Measurements from ENCODE around the gene RTKN. TPM values are rescaled to one million over a fixed set of nuclear protein-coding genes. Genes with fewer than 3 reads are reported as not detected.
A peak's percentile ranks its signal among the peaks of the same experiment; 100 is the strongest.

The RTKN gene
- total and polyA plus RNA-seq, 9 of the 15 experiments (the other 6 are each of a cell fraction or from before 2014, with no cell fraction given), result 0.14 to 6.9 (median 3.6) TPM

GRCh38 chr2:74440378-74441169 lies 1.2 kb downstream of the RTKN start (continued):
- peak; percentile 58 for TF ChIP-seq PCBP1 (IDR thresholded peaks at IDR 0.05; ENCODE audit: low read depth, low read length, poor library complexity, severe bottlenecking)
- no peak for TF ChIP-seq KDM4B (IDR thresholded peaks at IDR 0.05; ENCODE audit: borderline replicate concordance in 2 of 2, low read depth in 1 of 2)
- no peak for TF ChIP-seq PCBP2 (IDR thresholded peaks at IDR 0.05; ENCODE audit: low read depth, low read length, poor library complexity, severe bottlenecking)
- TF ChIP-seq CCNT2 (IDR thresholded peaks at IDR 0.05; ENCODE audit: borderline replicate concordance, extremely low read depth, insufficient read length, low read depth, low read length), result peak; percentile 68
- no peak; the same call in 1 of the 2 replicates for TF ChIP-seq CBFA2T2 (conservative IDR thresholded peaks at IDR 0.05)
- no peak for TF ChIP-seq ZNF696 (CRISPR knock-in tag; conservative IDR thresholded peaks at IDR 0.05)
- no peak for TF ChIP-seq ADNP (tag; IDR thresholded peaks at IDR 0.05)
- no peak for TF ChIP-seq TEAD2 (tag; IDR thresholded peaks at IDR 0.05)
- TF ChIP-seq MYC (IDR thresholded peaks at IDR 0.05; ENCODE audit: low read depth, low read length), result no peak
- peak; percentile 51; the same call in 1 of the 2 replicates for TF ChIP-seq MYC (CRISPR knock-in tag; IDR thresholded peaks at IDR 0.05; ENCODE audit: borderline replicate concordance, low read depth)
- TF ChIP-seq MTA2 (IDR thresholded peaks at IDR 0.05; ENCODE audit: low read depth), result no peak; the same call in 1 of the 2 replicates
- peak; percentile 69; the same call in 1 of the 2 replicates for TF ChIP-seq ZBTB40 (IDR thresholded peaks at IDR 0.05)
- no peak for TF ChIP-seq ZBTB40 (CRISPR knock-in tag; IDR thresholded peaks at IDR 0.05)
- TF ChIP-seq ZNF511 (CRISPR knock-in tag; IDR thresholded peaks at IDR 0.05), result no peak
- TF ChIP-seq STAG1 (CRISPR knock-in tag; IDR thresholded peaks at IDR 0.05; ENCODE audit: borderline replicate concordance), result no peak
- TF ChIP-seq ATF3 (IDR thresholded peaks at IDR 0.05), result no peak
- TF ChIP-seq ATF3 (CRISPR knock-in tag; conservative IDR thresholded peaks at IDR 0.05), result no peak

Measured in K562 (cell line).